GM18505 (cell line): ENCODE measurements around the gene MPST.
"Not testable (repeated sequence)": the region's sequence is repeated elsewhere in the genome, so short reads cannot be mapped to it uniquely, and the experiment has no call there.

Experiments
- ATAC-seq: cut with Tn5 transposase; IDR thresholded peaks from one replicate; pipeline ENCODE4 v1.9.1; 2021; ENCODE audit not compliant: unreplicated experiment
- POLR2A ChIP-seq: IDR thresholded peaks from 4 replicates; pipeline ENCODE4 v1.6.1; 2011; ENCODE audit warnings: borderline replicate concordance; ENCODE audit not compliant: insufficient read depth, insufficient read length; ENCODE audit errors: extremely low read depth

The MPST gene

GRCh38 chr22:36988075-36988832, 31.3 kb upstream of the MPST start:
- no peak for ATAC-seq
- no peak for TF ChIP-seq POLR2A

GRCh38 chr22:36989012-36989411, 30.5 kb upstream of the MPST start:
- ATAC-seq = not testable (repeated sequence)

GRCh38 chr22:36990457-36990856, 29.1 kb upstream of the MPST start:
- no peak for ATAC-seq
- TF ChIP-seq POLR2A = no peak

GRCh38 chr22:36991206-36991605, 28.3 kb upstream of the MPST start:
- ATAC-seq = no peak

GRCh38 chr22:36997746-36998145, 21.8 kb upstream of the MPST start:
- no peak for ATAC-seq
- TF ChIP-seq POLR2A = no peak

More at GRCh38 chr22:36991206-36991605, 28.3 kb upstream of the MPST start:
- TF ChIP-seq POLR2A = no peak

- no peak for TF ChIP-seq POLR2A
- ATAC-seq = no peak
Observed at GRCh38 chr22:36998620-36999351, 20.8 kb upstream of the MPST start.

GRCh38 chr22:36999463-36999862, 20.1 kb upstream of the MPST start:
- no peak for ATAC-seq
- TF ChIP-seq POLR2A = no peak

GRCh38 chr22:37000676-37001534, 18.6 kb upstream of the MPST start:
- no peak for ATAC-seq

GRCh38 chr22:37001826-37002225, 17.7 kb upstream of the MPST start:
- ATAC-seq = no peak
- no peak for TF ChIP-seq POLR2A

More at GRCh38 chr22:37000676-37001534, 18.6 kb upstream of the MPST start:
- TF ChIP-seq POLR2A = no peak

GRCh38 chr22:37002633-37003032, 16.9 kb upstream of the MPST start:
- no peak for ATAC-seq
- no peak for TF ChIP-seq POLR2A

GRCh38 chr22:37007651-37008050, 11.9 kb upstream of the MPST start:
- no peak for ATAC-seq
- TF ChIP-seq POLR2A = no peak

GRCh38 chr22:37008365-37008764, 11.2 kb upstream of the MPST start:
- no peak for ATAC-seq
- no peak for TF ChIP-seq POLR2A

- TF ChIP-seq POLR2A = no peak
- no peak for ATAC-seq
Observed at GRCh38 chr22:37009490-37009889, 10.1 kb upstream of the MPST start.
